GM12873 (cell line): ENCODE results near the gene NUMB.

ENCODE experiments used
- CTCF ChIP-seq: IDR thresholded peaks from 2 replicates; pipeline ENCODE4 v1.5.1; 2012; ENCODE audit warnings: low read depth, mild to moderate bottlenecking, moderate library complexity, low read length, control low read depth; ENCODE audit not compliant: insufficient read depth; ENCODE audit errors: missing control alignments

Gene NUMB

GRCh38 chr14:73324533-73324932, 133.8 kb downstream of the NUMB start:
- TF ChIP-seq CTCF: no peak

GRCh38 chr14:73323896-73324399, 134.4 kb downstream of the NUMB start:
- no peak for TF ChIP-seq CTCF

GRCh38 chr14:73313151-73313550, 145.2 kb downstream of the NUMB start:
- no peak for TF ChIP-seq CTCF

- no peak for TF ChIP-seq CTCF
Measured at GRCh38 chr14:73312687-73313086, 145.7 kb downstream of the NUMB start.

- TF ChIP-seq CTCF: no peak
Measured at GRCh38 chr14:73311708-73312030, 146.7 kb downstream of the NUMB start.

GRCh38 chr14:73307261-73307660, 151.1 kb downstream of the NUMB start:
- TF ChIP-seq CTCF: no peak

GRCh38 chr14:73305499-73305898, 152.8 kb downstream of the NUMB start:
- no peak for TF ChIP-seq CTCF
